ENCODE data around the gene LIMS1.
A peak's percentile ranks its signal among the peaks of the same experiment; 100 is the strongest.

The LIMS1 gene

DNA sequence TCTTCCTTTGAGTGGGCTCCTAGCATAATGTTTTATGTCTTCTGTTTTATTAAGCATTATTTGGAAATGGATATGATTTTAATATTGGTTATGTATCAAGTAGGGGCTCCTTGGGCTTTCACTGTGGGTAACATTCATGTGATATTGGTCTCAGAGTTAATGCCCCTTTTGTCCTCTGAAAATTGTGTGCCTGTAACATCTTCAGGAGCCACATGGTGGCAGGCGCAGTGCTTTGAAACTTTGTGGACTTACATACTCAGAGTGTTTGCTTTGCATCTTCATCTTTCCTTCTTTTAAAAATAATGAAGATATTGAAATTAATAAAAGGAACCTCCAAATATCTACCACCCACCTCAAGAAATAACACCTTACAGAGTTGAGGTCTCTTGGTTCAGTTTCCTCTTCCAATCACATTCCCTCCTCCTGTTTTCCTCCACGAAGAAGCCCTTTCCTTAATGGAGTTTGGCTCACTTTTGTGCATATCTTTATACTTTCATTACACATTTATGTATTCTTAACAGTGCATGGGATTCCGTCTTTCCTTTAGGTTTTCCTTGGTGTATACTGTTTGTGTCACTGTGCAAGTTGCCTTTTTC is 73.5 kb downstream of the LIMS1 start:
- no peak overlapping the region for H3K4me3 ChIP-seq (ENCODE audit: low read depth, low read length)
- peak; percentile 72 for DNase-seq (ENCODE audit: low read depth)
- peak; percentile 57 for TF ChIP-seq CTCF (IDR thresholded peaks at IDR 0.05; ENCODE audit: insufficient read depth, low read depth, low read length, missing control alignments)

GRCh38 chr2:108611021-108611420 is 76.8 kb downstream of the LIMS1 start:
- DNase-seq (ENCODE audit: low read depth) = peak; percentile 58
- no peak overlapping the region for H3K4me3 ChIP-seq (ENCODE audit: low read depth, low read length)
- TF ChIP-seq CTCF (IDR thresholded peaks at IDR 0.05; ENCODE audit: insufficient read depth, low read depth, low read length, missing control alignments) = no peak

GRCh38 chr2:108612153-108612513 is 77.9 kb downstream of the LIMS1 start:
- no peak for TF ChIP-seq CTCF (IDR thresholded peaks at IDR 0.05; ENCODE audit: insufficient read depth, low read depth, low read length, missing control alignments)
- peak overlapping the region; percentile 30; the same call in 1 of the 2 replicates for H3K4me3 ChIP-seq (ENCODE audit: low read depth, low read length)
- peak; percentile 97 for DNase-seq (ENCODE audit: low read depth)

GRCh38 chr2:108612514-108613183 is 78.4 kb downstream of the LIMS1 start:
- DNase-seq (ENCODE audit: low read depth) = peak; percentile 94
- no peak for TF ChIP-seq CTCF (IDR thresholded peaks at IDR 0.05; ENCODE audit: insufficient read depth, low read depth, low read length, missing control alignments)
- H3K4me3 ChIP-seq (ENCODE audit: low read depth, low read length) = peak overlapping the region; percentile 30; the same call in 1 of the 2 replicates

GRCh38 chr2:108613261-108614042 is 79.2 kb downstream of the LIMS1 start:
- no peak for TF ChIP-seq CTCF (IDR thresholded peaks at IDR 0.05; ENCODE audit: insufficient read depth, low read depth, low read length, missing control alignments)
- DNase-seq (ENCODE audit: low read depth) = no peak
- H3K4me3 ChIP-seq (ENCODE audit: low read depth, low read length) = no peak overlapping the region

DNA sequence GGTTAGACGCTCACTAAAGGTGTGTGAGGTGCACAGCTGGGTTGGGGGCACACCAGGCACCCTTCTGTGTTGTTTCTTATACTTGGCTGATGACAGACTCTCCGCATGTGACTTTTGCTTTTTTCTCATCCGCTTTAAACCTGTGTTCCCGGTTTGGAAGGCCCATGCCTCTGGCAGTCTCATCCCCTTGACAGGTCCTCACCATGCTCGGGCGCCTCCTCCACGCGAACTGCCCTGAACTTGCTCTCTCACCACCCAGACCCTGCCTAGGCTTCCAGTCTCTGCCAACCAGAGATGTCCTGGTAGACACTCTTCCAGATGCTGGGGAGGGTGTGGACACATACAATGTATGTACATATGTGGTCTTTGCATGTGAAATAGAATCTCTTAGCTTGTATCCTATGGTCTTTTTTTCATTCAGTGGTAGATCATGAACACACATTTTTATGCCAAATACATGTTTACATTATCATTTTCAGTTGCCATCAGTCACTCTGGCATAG is 79.8 kb downstream of the LIMS1 start:
- DNase-seq (ENCODE audit: low read depth) = no peak
- H3K4me3 ChIP-seq (ENCODE audit: low read depth, low read length) = no peak overlapping the region
- TF ChIP-seq CTCF (IDR thresholded peaks at IDR 0.05; ENCODE audit: insufficient read depth, low read depth, low read length, missing control alignments) = no peak
